ENCODE measurements around the gene ACSBG1.

DNA sequence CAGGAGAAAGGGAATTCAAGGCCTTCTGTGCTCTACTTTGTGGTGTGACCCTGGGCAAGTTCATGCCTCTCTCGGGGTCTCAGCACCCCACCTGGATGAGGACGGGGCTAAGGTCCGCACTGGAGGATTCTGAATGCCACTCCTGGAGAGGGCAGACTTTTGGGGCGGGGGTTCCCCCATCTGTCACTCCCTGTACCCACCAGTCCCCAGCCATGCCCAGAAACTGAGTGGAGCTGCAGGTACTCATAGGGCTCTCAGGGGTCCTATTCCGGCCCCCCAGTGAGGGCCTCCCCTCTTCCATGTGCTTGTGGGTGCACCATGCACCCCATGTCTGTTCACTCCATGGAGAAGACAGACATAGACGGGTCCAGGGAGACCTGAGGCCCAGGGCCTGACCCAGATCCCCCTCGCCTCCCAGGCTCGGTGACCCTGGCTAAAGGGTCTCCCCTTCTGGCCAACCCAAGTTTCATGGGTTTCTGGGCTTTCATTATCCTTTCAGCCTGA, 26.0 kb downstream of the ACSBG1 start:
- TF ChIP-seq CTCF (conservative IDR thresholded peaks at IDR 0.05; ENCODE audit: low read length) (no peak), EZH2phosphoT487 (IDR thresholded peaks at IDR 0.05; ENCODE audit: borderline replicate concordance, low read depth, low read length) (no peak)

Data from OCI-LY7 (cell line).